ENCODE measurements around the gene FBXW2.
A peak's percentile ranks its signal among the peaks of the same experiment; 100 is the strongest.
"Not testable (repeated sequence)": the region's sequence is repeated elsewhere in the genome, so short reads cannot be mapped to it uniquely, and the experiment has no call there.

Gene FBXW2, protein sequence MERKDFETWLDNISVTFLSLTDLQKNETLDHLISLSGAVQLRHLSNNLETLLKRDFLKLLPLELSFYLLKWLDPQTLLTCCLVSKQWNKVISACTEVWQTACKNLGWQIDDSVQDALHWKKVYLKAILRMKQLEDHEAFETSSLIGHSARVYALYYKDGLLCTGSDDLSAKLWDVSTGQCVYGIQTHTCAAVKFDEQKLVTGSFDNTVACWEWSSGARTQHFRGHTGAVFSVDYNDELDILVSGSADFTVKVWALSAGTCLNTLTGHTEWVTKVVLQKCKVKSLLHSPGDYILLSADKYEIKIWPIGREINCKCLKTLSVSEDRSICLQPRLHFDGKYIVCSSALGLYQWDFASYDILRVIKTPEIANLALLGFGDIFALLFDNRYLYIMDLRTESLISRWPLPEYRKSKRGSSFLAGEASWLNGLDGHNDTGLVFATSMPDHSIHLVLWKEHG

DNA sequence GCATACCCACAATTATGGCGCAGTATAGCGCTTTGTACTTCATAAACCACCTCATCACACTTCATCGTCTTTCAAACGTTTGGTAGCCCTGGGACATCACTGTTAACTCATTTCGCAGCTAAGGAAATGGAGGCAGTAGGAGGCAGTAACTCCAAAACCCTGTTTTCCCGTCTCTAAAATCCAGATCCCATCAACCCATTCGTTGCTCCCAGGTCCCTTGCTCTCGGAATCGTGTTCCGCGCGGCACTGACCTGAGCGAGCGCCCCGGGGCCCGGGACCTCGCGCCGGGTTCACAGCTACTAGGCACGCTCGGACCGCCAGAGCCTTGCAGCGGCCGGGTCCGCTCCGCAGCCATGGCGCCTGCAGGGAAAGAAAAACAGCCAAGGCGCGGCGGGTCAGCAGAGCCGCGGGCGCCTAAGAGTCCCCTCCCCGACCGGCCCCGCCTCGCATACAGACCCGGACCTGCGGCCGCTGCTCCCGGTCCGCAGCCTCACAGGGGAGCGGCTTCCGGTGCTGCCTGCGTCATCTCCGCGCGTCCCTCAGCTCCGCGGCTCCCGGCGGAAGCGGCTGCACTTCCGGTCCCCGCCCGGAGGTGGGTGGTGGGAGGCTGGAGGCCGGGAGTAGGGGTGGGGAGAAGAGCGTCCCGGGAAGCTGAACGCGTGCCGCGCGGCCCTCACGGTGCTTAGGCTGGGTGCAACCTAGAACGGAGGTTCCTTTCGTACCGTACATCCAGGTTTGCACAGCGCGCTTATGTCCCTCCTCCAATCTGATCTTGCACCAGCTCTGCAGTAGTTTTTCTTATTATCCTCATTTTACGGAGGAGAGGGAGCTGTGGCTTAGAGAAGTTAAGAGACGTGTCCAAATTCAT is at the start of gene FBXW2:
FBXW2 (minus strand) TSS at position 519 of the 868 bp plus-strand sequence. CDS start 5,158 bp downstream, outside the sequence.
- DNase-seq = peak; percentile 72 to 90

- DNase-seq = peak in 1 of 2 experiments; percentile 18
Measured at GRCh38 chr9:120841930-120842684, 48.9 kb upstream of the FBXW2 start.

GRCh38 chr9:120839146-120839545 is 45.9 kb upstream of the FBXW2 start:
- DNase-seq = no peak

DNA sequence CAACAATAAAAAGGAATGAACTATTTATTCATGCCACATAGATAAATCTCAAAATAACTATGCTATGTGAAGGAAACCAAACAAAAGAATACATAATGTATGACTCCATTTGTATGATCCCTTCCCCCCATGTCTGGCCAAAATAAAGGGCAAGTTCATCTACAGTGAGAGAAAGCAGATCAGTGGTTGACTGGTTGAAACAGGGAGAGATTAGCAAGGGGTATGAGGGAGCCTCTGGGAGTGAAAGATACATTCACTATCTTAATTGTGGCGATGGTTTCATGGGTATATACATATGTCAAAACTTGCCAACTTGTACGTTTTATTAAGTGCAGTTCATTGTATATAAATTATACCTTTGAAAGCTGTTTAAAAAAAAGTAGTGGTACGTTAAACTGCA is 44.7 kb upstream of the FBXW2 start:
- DNase-seq = no peak

- no peak for DNase-seq
Measured at GRCh38 chr9:120833325-120833724, 40.1 kb upstream of the FBXW2 start.

- DNase-seq = no peak
Measured at GRCh38 chr9:120832807-120833206, 39.6 kb upstream of the FBXW2 start.

- no peak for DNase-seq
Measured at GRCh38 chr9:120830865-120831264, 37.6 kb upstream of the FBXW2 start.

DNA sequence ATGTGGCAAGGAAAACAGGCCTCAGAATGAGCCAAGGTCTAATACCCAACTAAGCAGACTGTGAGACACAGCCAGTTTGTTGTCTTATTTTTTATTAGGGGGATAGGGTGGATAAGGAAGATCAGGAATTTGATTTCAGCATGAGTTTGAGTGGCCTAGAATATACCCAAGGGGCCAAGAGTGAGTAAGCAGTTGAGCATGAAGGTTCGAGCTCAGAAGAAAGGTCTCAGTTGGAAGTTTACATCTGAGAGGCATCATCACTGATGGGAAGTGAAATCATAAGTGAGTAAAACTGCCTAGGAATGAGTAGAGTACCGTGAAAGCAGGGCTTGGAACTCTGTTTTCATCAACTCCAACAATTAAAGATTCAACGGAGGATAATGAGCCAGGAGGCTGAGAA is 36.9 kb upstream of the FBXW2 start:
- no peak for DNase-seq

DNA sequence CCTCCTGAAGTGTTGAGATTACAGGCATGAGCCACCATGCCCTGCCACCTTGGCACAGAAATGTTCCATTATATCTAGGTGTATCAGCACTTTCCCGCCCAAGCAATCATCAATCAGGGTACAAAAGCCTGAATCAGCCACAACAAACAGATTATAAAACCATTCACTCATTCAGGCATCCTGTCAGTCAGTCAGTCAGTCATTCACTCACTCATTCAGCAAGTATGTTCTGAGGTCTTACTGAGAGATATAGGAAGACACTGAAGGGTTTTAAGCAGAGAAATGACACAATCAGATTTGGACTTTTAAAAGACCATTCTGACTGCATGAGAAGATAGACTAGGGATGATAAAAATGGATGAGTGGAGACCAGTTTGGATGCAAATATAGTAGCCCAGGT is 36.4 kb upstream of the FBXW2 start:
- no peak for DNase-seq

DNA sequence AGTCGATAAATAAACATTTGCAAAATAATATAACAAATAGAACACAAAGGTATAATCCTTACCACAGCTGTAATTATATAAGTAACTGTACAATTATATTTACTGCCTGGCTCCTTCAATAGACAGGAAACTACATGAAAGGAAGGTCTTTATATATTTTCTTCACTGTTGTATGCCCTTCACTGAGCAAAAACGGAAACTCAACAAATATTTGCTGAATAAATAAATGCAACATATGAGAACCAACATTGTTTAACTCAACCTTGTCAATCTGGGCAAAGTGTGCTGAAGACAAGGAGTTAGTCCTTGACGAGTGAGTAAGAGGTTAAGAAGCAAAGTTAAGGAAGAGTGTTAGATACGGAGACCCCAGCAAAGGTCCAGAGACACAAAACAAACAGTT is 26.9 kb upstream of the FBXW2 start:
- no peak for DNase-seq

GRCh38 chr9:120818595-120818994 is 25.4 kb upstream of the FBXW2 start:
- DNase-seq = no peak

- no peak for DNase-seq
Measured at GRCh38 chr9:120815075-120815474, 21.9 kb upstream of the FBXW2 start.

- no peak for DNase-seq
Measured at GRCh38 chr9:120808931-120809330, 15.7 kb upstream of the FBXW2 start.

DNA sequence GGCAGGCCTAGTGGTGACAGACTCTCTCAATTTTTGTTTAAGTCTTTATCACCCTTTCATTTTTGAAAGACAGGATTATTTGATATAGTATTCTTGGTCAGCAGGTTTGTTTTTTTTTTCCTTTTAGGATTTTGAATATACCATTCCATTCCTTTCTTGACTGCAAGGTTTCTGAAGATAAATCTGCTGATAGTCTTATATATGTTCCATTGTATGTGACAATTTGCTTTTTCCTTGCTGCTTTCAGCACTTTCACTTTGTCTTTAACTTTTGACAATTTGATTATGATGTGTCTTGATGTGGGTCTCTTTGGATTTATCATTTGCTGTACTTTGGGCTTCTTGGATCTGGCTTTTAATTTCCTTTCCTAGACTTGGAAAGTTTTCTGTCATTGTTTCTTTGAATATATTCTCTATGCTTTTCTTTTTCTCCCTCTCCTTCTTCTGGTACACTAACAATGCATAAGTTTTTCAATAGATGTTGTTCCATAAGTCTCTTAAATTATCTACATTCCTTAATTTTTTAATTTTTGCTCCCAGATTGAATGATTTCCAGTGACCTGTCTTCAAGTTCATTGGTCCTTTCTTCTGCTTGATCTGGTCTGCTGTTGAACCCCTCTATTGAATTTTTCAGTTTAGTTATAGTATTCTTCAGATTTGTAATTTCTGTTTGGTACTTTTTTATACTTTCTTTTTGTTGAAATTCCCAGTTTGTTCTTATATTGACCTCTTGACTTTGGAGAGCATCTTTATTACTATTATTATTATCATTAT is 14.6 kb upstream of the FBXW2 start:
- DNase-seq = no peak

DNA sequence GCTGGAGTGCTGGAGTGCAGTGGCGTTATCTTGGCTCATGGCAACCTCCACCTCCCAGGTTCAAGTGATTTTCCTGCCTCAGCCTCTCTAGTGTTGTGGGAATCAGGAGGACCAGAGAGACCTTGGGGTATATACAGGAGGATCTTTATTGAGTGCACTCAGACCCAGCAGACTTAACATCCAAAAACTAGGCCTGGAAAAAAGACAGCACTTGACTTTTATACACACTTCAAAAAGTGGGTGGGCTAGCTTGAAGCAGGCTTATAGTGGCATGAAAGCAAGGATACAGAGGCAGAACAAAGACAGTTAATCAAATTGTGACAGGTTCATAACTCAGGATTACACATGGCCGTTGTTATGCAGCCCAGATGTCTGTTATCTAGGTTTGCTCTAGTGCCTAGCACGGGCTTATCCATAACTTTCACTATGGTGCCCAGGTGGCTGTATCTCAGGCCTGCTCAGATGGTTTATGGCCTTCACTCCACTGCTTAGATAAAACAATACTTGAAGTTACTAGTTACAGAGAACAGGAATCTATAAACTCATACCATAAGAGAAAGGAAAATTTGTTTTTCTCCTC is 11.7 kb upstream of the FBXW2 start:
- DNase-seq = not testable (repeated sequence)

DNA sequence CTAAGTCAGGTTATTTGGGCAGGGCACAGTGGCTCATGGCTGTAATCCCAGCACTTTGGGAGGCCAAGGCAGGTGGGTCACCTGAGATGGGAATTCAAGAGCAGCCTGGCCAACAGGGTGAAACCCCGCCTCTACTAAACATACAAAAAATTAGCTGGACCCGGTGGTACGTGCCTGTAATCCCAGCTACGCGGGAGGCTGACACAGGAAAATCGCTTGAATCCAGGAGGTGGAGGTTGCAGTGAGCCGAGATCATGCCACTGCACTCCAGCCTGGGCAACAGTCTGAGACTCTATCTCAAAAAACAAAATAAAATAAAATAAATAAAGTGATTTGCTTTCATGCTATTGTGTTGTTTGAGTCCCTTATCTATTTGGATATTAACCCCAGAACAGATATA is 8.2 kb upstream of the FBXW2 start:
- no peak for DNase-seq

GRCh38 chr9:120791161-120791560 is 2.1 kb downstream of the FBXW2 start:
- no peak for DNase-seq

DNA sequence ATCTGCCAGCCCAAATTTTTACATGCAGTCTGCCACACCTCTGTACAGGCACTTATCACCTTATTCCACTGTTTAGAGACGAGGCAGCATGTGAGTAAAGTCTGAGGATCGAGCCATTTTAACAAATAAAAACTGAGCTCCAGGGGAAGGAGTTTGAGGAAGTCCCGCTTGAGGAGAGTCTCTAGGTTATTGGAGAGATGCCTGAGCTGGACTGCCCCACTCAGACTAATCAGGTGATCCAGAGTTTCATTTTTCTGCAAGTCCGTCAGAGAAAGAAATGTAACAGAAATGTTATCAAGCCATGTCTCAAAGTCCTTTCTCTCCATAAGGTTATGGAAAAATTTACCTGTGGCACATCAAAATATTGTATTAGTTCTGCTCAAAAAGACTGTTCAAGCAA is 5.3 kb downstream of the FBXW2 start:
- DNase-seq = no peak

DNA sequence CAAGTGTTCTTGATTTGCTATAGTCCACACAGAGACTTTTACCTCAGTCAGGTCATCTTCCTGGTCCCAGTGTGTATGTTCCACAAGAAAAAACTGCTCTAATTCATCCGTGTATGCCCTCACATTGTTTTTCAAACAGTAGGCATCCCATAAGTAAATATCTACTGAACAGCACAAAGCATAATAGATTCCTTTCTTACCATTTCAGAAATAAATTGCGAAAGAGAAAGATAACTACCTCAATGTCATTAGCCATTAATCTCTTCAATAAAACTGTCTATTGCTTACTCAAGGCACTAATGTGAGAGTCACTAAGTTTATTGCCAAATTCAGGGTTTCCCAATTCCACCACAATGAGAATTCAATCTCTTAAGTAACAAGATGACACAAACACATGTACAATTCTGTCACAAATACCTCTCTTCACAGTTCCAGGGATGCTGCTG is 9.6 kb downstream of the FBXW2 start:
- DNase-seq = no peak

GRCh38 chr9:120781236-120781635 is 12.0 kb downstream of the FBXW2 start:
- DNase-seq = peak in 1 of 2 experiments; percentile 13

DNA sequence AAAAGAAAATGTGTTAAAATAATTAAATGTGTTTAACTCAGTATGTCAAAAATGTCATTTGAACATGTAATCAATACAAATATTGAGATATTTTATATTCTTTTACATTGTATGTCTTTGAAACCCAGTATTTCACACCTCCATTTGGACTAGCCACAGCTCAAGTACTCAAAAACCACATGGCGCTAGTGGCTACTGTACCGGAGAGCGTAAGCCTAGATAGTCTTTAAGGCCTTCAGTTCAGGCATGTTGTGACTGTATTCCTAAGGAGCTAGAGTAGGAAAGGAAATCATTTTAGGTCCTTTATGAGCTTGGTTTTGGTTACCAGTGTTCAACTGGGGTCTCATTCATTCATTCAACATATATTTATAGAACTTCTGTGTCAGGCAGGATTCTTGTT is 12.8 kb downstream of the FBXW2 start:
- no peak for DNase-seq

DNA sequence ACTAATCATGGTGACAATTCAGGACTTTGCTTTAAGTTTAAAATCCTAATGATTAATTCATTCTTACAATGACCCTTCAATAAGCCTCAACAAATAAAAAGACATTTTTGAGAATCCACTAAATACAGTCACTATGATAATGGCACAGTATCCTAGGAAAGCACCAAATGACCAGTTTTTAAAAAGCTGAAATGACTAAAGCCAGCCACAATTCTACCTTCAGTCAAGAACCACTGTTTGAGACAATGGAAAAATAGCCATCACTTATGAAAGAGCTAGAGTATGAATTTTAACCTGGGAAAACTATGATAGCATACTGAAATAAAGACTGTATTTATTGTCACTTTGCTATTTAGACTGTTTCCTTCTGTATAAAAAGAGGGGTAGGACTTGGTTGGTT is 14.0 kb downstream of the FBXW2 start:
- DNase-seq = no peak
